Ovary (tissue), 9 donors: ENCODE measurements around the gene CLASP1. TPM values are rescaled to one million over a fixed set of nuclear protein-coding genes. Genes with fewer than 3 reads are reported as not detected.
"Not testable (repeated sequence)": the region's sequence is repeated elsewhere in the genome, so short reads cannot be mapped to it uniquely, and the experiment has no call there.

Experiments used
- DNase-seq, 5 donors: peaks; one replicate each; pipeline ENCODE4 v3.0.0-alpha.2; 2019 to 2020
- H3K27ac ChIP-seq, 2 donors: fragments of 200-600 bp; one replicate each; pipeline versions ENCODE4 v1.5.1 to v1.8.0; 2019 to 2022
- H3K27me3 ChIP-seq: fragments of 200-600 bp; one replicate; pipeline ENCODE4 v1.8.0; 2022
- H3K36me3 ChIP-seq: fragments of 200-600 bp; sonication (generic); one replicate; pipeline ENCODE4 v1.5.1; 2019
- H3K4me1 ChIP-seq: one replicate; pipeline ENCODE4 v1.8.1; 2013; ENCODE audit warnings: mild to moderate bottlenecking, moderate library complexity; ENCODE audit not compliant: insufficient read depth
- H3K4me3 ChIP-seq: fragments of 200-600 bp; sonication (generic); one replicate; pipeline ENCODE4 v1.5.1; 2017
- H3K9me3 ChIP-seq, 2 donors: fragments of 200-600 bp in 1 of 2; sonication (generic) in 1 of 2; one replicate each; pipeline versions ENCODE4 v1.5.1 to v1.8.1; 2013 to 2019; ENCODE audit warnings: mild to moderate bottlenecking in 1 of 2, moderate library complexity in 1 of 2
- EP300 ChIP-seq: sonication (generic); formaldehyde crosslinking; IDR thresholded peaks from one replicate; pipeline ENCODE4 v1.6.1; 2017; ENCODE audit warnings: antibody characterized with exemption
- POLR2A ChIP-seq: fragments of 450-650 bp; IDR thresholded peaks from one replicate; pipeline ENCODE4 v1.6.1; 2017; ENCODE audit warnings: antibody characterized with exemption, mild to moderate bottlenecking, moderate library complexity
- WGBS, 3 donors: extraction: QIAGEN DNeasy Blood & Tissue Kit in 1 of 3; methylation state at CpG; one replicate each; pipeline versions ENCODE4 v1.1.5 to v1.1.7; 2013 to 2017; 5-methylcytosine and 5-hydroxymethylcytosine counted together
- intact Hi-C, 4 donors: fragments of 100-400 bp; cut with DNase I; formaldehyde crosslinking; loops; one replicate each; pipeline versions ENCODE4 v1.11.0 to v1.15.1; 2022 to 2023
- polyA plus RNA-seq, 2 donors: library from polyadenylated mRNA; stranded (reverse); fragments of 200-250 nt in 1 of 2; fragments of 350-450 nt in 1 of 2; fragmentation: Illumina TruSeq in 1 of 2; extraction: RNeasy Lipid Tissue Mini Kit (QIAGEN cat#74804) in 1 of 2; gene quantifications; one replicate each; pipeline ENCODE4 v1.2.3, GENCODE V29; 2013 to 2014
- total RNA-seq, 7 donors: library from RNA; depleted of rRNA in 2 of 7; stranded (reverse); fragments of >200 nt in 2 of 7; fragmentation: NEBNext Ultra II Directional in 3 of 7; extraction: Animal tissue kit (Norgen Biotek cat#: 25700) in 3 of 7; gene quantifications; one replicate each; pipeline versions ENCODE4 v1.1.0 to v1.2.4, GENCODE V29; 2016 to 2023
- TF ChIP-seq, protein P1 (sequence below), 3 donors: fragments of 450-650 bp in 2 of 3; fragments of 200-600 bp in 1 of 3; IDR thresholded peaks; one replicate each; pipeline versions ENCODE4 v1.5.1 to v1.8.0; 2016 to 2022; ENCODE audit warnings: antibody characterized with exemption in 3 of 3, mild to moderate bottlenecking in 1 of 3
- donor health status: DM: no; HTN: no; CAD: no; lungs with moderate emphysema.
- donor health status: DM: no; HTN: no; CAD: no.
- donor health status: Bipolar disorder and iron deficiency.
- donor health status: DM: yes; HTN: yes; CAD: no.
- donor health status: DM: no; HTN: no; CAD: no.
- donor health status: DM: yes; HTN: yes; CAD: no.

The CLASP1 gene
- total and polyA plus RNA-seq, 9 donors: 15.8 to 58.7 (median 47.9) TPM

DNA sequence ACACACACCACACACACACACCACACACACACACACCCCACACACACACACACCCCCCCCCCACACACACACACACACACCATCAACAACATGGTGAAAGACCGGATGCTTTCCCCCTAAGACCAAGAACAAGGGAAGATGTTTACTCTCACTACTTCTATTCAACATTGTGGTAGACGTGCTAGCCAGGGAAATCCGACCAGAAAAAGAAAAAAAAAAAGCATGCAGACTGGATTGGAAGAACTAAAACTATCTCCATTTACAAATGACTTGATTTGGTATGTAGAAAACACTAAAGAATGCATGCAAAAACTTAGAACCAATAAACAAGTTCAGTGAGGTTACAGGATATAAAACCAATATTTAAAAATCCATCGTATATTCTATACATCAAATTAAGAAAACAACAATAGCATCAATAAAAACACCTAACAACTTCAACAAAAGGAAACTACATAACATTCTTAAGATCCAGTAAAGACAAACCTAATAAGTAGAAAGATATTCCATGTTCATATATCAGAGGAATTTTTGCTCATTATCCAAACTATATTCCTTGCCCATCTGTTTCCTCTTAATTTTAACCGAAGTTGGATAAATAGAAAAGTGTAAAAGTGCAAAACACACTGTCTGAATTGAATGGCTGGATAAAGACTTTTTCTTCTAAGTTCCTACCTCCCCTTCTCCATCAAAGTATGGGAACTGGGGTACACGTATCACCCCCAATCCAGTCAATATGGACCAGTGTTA is 170.1 kb downstream of the CLASP1 start:
- intact Hi-C loops: no loop called here
- Histone ChIP-seq H3K27ac (no peak overlapping the region), H3K27me3 (no peaks in the 10 kb centered on the region), H3K9me3 (no peaks in the 10 kb centered on the region), H3K36me3 (no peaks in the 10 kb centered on the region), H3K4me1 (peaks cover 4% of the 10 kb centered on the region), H3K4me3 (no peak overlapping the region)
- DNase-seq: no peak
- 46 to 55% (median 53%) methylated on average over 6 of the region's 6 CpGs for WGBS, 3 donors
- TF ChIP-seq POLR2A: no peak
- TF ChIP-seq EP300: no peak
- TF ChIP-seq, protein P1, sequence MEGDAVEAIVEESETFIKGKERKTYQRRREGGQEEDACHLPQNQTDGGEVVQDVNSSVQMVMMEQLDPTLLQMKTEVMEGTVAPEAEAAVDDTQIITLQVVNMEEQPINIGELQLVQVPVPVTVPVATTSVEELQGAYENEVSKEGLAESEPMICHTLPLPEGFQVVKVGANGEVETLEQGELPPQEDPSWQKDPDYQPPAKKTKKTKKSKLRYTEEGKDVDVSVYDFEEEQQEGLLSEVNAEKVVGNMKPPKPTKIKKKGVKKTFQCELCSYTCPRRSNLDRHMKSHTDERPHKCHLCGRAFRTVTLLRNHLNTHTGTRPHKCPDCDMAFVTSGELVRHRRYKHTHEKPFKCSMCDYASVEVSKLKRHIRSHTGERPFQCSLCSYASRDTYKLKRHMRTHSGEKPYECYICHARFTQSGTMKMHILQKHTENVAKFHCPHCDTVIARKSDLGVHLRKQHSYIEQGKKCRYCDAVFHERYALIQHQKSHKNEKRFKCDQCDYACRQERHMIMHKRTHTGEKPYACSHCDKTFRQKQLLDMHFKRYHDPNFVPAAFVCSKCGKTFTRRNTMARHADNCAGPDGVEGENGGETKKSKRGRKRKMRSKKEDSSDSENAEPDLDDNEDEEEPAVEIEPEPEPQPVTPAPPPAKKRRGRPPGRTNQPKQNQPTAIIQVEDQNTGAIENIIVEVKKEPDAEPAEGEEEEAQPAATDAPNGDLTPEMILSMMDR (IDR thresholded peaks at IDR 0.05): no peak

DNA sequence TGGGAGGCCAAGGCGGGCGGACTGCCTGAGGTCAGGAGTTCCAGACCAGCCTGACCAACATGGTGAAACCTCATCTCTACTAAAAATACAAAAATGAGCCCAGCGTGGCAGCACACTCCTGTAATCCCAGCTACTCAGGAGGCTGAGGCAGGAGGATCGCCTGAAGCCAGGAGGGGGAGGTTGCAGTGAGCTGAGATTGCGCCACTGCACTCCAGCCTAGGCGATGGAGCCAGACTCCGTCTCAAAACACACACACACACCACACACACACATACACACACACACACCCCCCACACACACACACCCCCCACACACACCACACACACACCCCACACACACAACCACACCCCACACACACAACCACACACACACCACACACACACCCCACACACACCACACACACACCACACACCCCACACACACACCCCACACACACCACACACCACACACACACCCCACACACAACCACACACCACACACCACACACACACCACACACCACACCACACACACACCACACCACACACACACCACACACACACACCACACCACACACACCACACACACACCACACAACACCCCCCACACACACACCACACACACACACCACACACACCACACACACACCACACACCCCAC is 170.8 kb downstream of the CLASP1 start:
- H3K9me3 ChIP-seq, H3K36me3 ChIP-seq, H3K27ac ChIP-seq, H3K4me3 ChIP-seq, H3K27me3 ChIP-seq, intact Hi-C loops, DNase-seq, H3K4me1 ChIP-seq: not testable (repeated sequence)
- 90 to 97% (median 93%) methylated on average over 7 of the region's 7 CpGs for WGBS, 3 donors

DNA sequence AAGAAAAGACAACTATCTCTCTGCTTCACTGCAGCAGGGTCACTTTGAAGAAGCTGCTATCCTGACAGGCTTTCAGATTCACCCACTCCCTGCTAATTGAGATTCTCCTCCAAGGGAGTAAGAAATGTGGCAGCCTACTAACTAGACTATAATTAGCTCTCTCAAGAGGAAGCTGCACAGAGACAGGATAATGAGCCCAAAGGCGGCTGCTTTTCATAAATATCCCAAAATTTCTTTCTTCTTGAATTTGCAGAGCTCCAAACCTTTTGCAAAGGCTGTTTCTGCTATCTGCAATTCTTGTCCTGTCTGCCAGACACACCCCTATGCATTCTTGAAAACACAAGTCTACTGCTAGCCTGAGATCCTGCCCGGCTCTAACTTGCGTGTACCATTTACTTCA is 172.6 kb downstream of the CLASP1 start:
- Histone ChIP-seq H3K4me3 (no peak overlapping the region), H3K27ac (no peak overlapping the region), H3K4me1 (peaks cover 4% of the 10 kb centered on the region), H3K27me3 (no peaks in the 10 kb centered on the region), H3K9me3 (no peaks in the 10 kb centered on the region), H3K36me3 (no peaks in the 10 kb centered on the region)
- intact Hi-C loops: no loop called here
- DNase-seq: no peak
- 63 to 78% (median 66%) methylated on average over 3 of the region's 3 CpGs for WGBS, 3 donors
- TF ChIP-seq EP300 (no peak), POLR2A (no peak)
- TF ChIP-seq, protein P1 (IDR thresholded peaks at IDR 0.05): no peak

DNA sequence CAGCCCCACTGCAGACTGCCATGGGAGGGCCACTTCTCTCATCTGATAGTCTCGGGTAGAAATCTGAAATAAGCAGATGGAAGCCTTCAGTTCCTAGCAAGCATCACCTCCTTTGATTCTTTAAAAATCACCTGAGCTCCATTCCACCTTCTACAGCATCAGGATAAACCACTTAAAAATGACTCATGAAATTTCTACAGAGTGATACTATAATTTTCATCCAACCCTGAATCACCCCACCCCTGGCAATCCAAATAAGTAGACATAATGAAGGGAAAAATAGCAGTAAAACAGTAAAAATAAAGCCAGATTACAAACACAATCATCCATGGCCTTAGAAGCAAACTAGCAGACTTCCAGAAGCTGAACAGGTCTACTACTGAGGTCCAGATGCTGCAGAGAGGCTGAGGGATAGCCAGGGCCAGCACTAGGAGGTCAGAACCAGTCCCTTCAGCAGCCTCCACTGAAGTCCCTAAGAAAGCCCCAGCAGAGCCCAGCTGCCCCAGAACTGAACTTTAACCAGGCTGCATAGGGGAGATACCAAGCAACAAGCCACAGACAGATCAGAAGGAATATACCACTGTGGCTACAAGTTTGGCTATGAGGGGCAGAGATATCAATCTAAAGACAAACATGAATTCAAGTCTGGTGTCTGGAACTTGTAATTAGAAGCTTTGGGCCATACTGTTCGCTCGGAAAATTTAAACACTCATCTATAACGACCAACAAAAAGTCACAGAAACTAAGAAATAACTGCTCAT is 173.3 kb downstream of the CLASP1 start:
- no peaks in the 10 kb centered on the region for H3K27me3 ChIP-seq
- intact Hi-C loops: no loop called here
- H3K27ac ChIP-seq: no peak overlapping the region
- no peaks in the 10 kb centered on the region for H3K36me3 ChIP-seq
- 93 to 94% (median 93%) methylated on average over 4 of the region's 4 CpGs for WGBS, 3 donors
- DNase-seq: no peak
- H3K4me1 ChIP-seq: peaks cover 4% of the 10 kb centered on the region
- no peaks in the 10 kb centered on the region for H3K9me3 ChIP-seq
- TF ChIP-seq EP300: no peak
- no peak for TF ChIP-seq POLR2A
- TF ChIP-seq, protein P1 (IDR thresholded peaks at IDR 0.05): no peak
- H3K4me3 ChIP-seq: no peak overlapping the region
